HCT116 (cell line): ENCODE data around the gene TEDC2. TPM values are rescaled to one million over a fixed set of nuclear protein-coding genes. Genes with fewer than 3 reads are reported as not detected.
A peak's percentile ranks its signal among the peaks of the same experiment; 100 is the strongest.

Experiments used
- ATAC-seq: fragments of 200-7000 bp; cut with Tn5 transposase; 2 replicates; pipeline ENCODE4 v1.9.1; 2020; ENCODE audit warnings: mild to moderate bottlenecking, moderate library complexity
- BruUV-seq: library from RNA; stranded (reverse); fragments of 400-500 nt; replicated peaks from 2 replicates; lab custom pipeline; 2021; lab: Mats Ljungman, UMichigan
- CTCF ChIA-PET: fragments of 300-600 bp; sonication (Branson Sonifier 250); formaldehyde crosslinking; loops from one replicate; lab custom pipeline; 2021; ENCODE audit warnings: antibody characterized with exemption; lab: Charles Lee
- POLR2A ChIA-PET: fragments of 300-600, 350-600 bp; sonication (Branson Sonifier 250); formaldehyde crosslinking; loops from one replicate; lab custom pipeline; 2021; ENCODE audit warnings: antibody characterized with exemption; lab: Charles Lee
- RAD21 ChIA-PET, 2 experiments: fragments of 300-600 bp; sonication (Branson Sonifier 250); formaldehyde crosslinking; loops; one replicate each; lab custom pipeline; 2023; ENCODE audit warnings: low total read pairs in 2 of 2; ENCODE audit not compliant: uncharacterized antibody in 2 of 2, unreplicated experiment in 2 of 2, low non-redundant PET in 1 of 2; lab: Charles Lee
- DNase-seq: peaks from one replicate; pipeline ENCODE4 v3.0.0-alpha.2; 2010; ENCODE audit warnings: low read depth, low spot score
- H2AFZ ChIP-seq: fragments of 200-600 bp; shearing (Covaris generic), sonication (generic); 2 replicates; pipeline ENCODE4 v1.6.1; 2017; ENCODE audit warnings: low read depth, mixed run types, mixed read lengths, antibody characterized with exemption, low read length; ENCODE audit not compliant: poor library complexity, severe bottlenecking
- H3K27ac ChIP-seq: 2 replicates; pipeline ENCODE4 v1.5.1; 2012; ENCODE audit warnings: low read depth, low read length
- H3K27me3 ChIP-seq: fragments of 200-600 bp; sonication (generic); 2 replicates; pipeline ENCODE4 v1.6.1; 2016; ENCODE audit warnings: mixed run types, low read length, mixed read lengths; ENCODE audit not compliant: insufficient read depth
- H3K36me3 ChIP-seq, 2 experiments: fragments of 200-500 bp in 1 of 2; fragments of 200-600 bp in 1 of 2; sonication (Bioruptor generic) in 1 of 2; sonication (generic) in 1 of 2; 2 replicates each; pipeline versions ENCODE4 v1.5.1 to v1.6.1; 2014 to 2016; ENCODE audit warnings: low read length in 2 of 2, inconsistent platforms in 1 of 2, mixed read lengths in 1 of 2, mixed run types in 1 of 2; ENCODE audit not compliant: insufficient read depth in 2 of 2, control insufficient read depth in 1 of 2
- H3K4me1 ChIP-seq, 2 experiments: fragments of 200-600 bp in 1 of 2; sonication (generic) in 1 of 2; 2 replicates each; pipeline versions ENCODE4 v1.5.1 to v1.6.1; 2012 to 2017; ENCODE audit warnings: low read length in 2 of 2, inconsistent platforms in 1 of 2, mild to moderate bottlenecking in 1 of 2, mixed read lengths in 1 of 2, mixed run types in 1 of 2, moderate library complexity in 1 of 2; ENCODE audit not compliant: insufficient read depth in 2 of 2, control insufficient read depth in 1 of 2
- H3K4me2 ChIP-seq: fragments of 200-600 bp; sonication (generic); 2 replicates; pipeline ENCODE4 v1.6.1; 2017; ENCODE audit warnings: mixed run types, low read length, mixed read lengths
- H3K4me3 ChIP-seq, 2 experiments: fragments of 200-600 bp in 1 of 2; sonication (generic) in 1 of 2; replicated peaks in 1 of 2; 2 replicates each; pipeline ENCODE4 v1.5.1; 2011 to 2016; ENCODE audit warnings: low read length in 2 of 2, control low read depth in 1 of 2, low read depth in 1 of 2, mild to moderate bottlenecking in 1 of 2, mixed read lengths in 1 of 2, mixed run types in 1 of 2
- H3K79me2 ChIP-seq: fragments of 200-600 bp; sonication (generic); 2 replicates; pipeline ENCODE4 v1.6.1; 2017; ENCODE audit warnings: mild to moderate bottlenecking, mixed run types, low read length, moderate library complexity, mixed read lengths; ENCODE audit not compliant: insufficient read depth
- H3K9ac ChIP-seq: fragments of 200-600 bp; sonication (generic); 2 replicates; pipeline ENCODE4 v1.6.1; 2016; ENCODE audit warnings: low read length, mixed read lengths
- H3K9me2 ChIP-seq: fragments of 200-600 bp; sonication (generic), shearing (Covaris generic); 2 replicates; pipeline ENCODE4 v1.6.1; 2017; ENCODE audit warnings: mixed run types, mild to moderate bottlenecking, moderate library complexity; ENCODE audit not compliant: insufficient read depth
- H3K9me3 ChIP-seq, 2 experiments: fragments of 200-500 bp in 1 of 2; fragments of 200-600 bp in 1 of 2; sonication (Bioruptor generic) in 1 of 2; sonication (generic) in 1 of 2; 2 replicates each; pipeline ENCODE4 v1.6.1; 2014 to 2017; ENCODE audit warnings: low read length in 2 of 2, mixed read lengths in 2 of 2, inconsistent platforms in 1 of 2, low read depth in 1 of 2, mild to moderate bottlenecking in 1 of 2, mixed run types in 1 of 2, moderate library complexity in 1 of 2; ENCODE audit not compliant: control insufficient read depth in 1 of 2, insufficient read depth in 1 of 2
- H4K20me1 ChIP-seq: fragments of 200-600 bp; sonication (generic), shearing (Covaris generic); 2 replicates; pipeline ENCODE4 v1.6.1; 2017; ENCODE audit warnings: mixed run types, mild to moderate bottlenecking, moderate library complexity; ENCODE audit not compliant: insufficient read depth
- ELF1 ChIP-seq: IDR thresholded peaks from 2 replicates; pipeline ENCODE4 v1.6.1; 2012; ENCODE audit warnings: low read depth, borderline replicate concordance
- EZH2 ChIP-seq: fragments of 200-600 bp; sonication (generic); IDR thresholded peaks from 2 replicates; pipeline ENCODE4 v1.6.1; 2017; ENCODE audit warnings: antibody characterized with exemption, mixed run types
- EZH2phosphoT487 ChIP-seq: fragments of 200-600 bp; IDR thresholded peaks from 2 replicates; pipeline ENCODE4 v1.6.1; 2018; ENCODE audit warnings: antibody characterized with exemption, borderline replicate concordance
- FOSL1 ChIP-seq: IDR thresholded peaks from 2 replicates; pipeline ENCODE4 v1.6.1; 2012; ENCODE audit warnings: low read depth
- POLR2A ChIP-seq: IDR thresholded peaks from 2 replicates; pipeline ENCODE4 v1.7.0; 2011; ENCODE audit warnings: borderline replicate concordance; ENCODE audit not compliant: insufficient read depth, insufficient read length; ENCODE audit errors: extremely low read depth
- POLR2AphosphoS5 ChIP-seq: IDR thresholded peaks from 2 replicates; pipeline ENCODE4 v1.6.1; 2011; ENCODE audit warnings: mild to moderate bottlenecking, low read depth, low read length, moderate library complexity
- YY1 ChIP-seq: IDR thresholded peaks from 2 replicates; pipeline ENCODE4 v1.6.1; 2011; ENCODE audit warnings: low read length, low read depth, moderate library complexity, mild to moderate bottlenecking; ENCODE audit not compliant: insufficient replicate concordance; ENCODE audit errors: extremely low read depth
- ZFX ChIP-seq: fragments of 450-650 bp; IDR thresholded peaks from 2 replicates; pipeline ENCODE4 v1.6.1; 2017
- intact Hi-C: fragments of 100-400 bp; cut with micrococcal nuclease; formaldehyde crosslinking; loops from 2 replicates; pipeline ENCODE4 v1.10.0; 2022
- total RNA-seq: library from RNA; stranded (reverse); gene quantifications from one replicate; pipeline ENCODE4 v1.2.1, GENCODE V29; 2021; ENCODE audit not compliant: unreplicated experiment
- TF ChIP-seq, protein P1 (sequence below): IDR thresholded peaks from 2 replicates; pipeline ENCODE4 v1.6.1; 2012
- TF ChIP-seq, protein P2 (sequence below), 3 experiments: fragments of 200-600 bp in 1 of 3; sonication (generic) in 1 of 3; IDR thresholded peaks in 2 of 3; conservative IDR thresholded peaks in 1 of 3; 2 replicates each; pipeline ENCODE4 v1.5.1; 2012 to 2017; ENCODE audit warnings: low read depth in 2 of 3, low read length in 2 of 3, antibody characterized with exemption in 1 of 3, borderline replicate concordance in 1 of 3, control low read depth in 1 of 3, mild to moderate bottlenecking in 1 of 3, mixed read lengths in 1 of 3, mixed run types in 1 of 3, moderate library complexity in 1 of 3; ENCODE audit not compliant: insufficient read depth in 1 of 3
- TF ChIP-seq, protein P3 (sequence below): IDR thresholded peaks from 2 replicates; pipeline ENCODE4 v1.6.1; 2012

TEDC2 gene
- total RNA-seq, 1 experiment from 2014 or later: 26.5 TPM

DNA sequence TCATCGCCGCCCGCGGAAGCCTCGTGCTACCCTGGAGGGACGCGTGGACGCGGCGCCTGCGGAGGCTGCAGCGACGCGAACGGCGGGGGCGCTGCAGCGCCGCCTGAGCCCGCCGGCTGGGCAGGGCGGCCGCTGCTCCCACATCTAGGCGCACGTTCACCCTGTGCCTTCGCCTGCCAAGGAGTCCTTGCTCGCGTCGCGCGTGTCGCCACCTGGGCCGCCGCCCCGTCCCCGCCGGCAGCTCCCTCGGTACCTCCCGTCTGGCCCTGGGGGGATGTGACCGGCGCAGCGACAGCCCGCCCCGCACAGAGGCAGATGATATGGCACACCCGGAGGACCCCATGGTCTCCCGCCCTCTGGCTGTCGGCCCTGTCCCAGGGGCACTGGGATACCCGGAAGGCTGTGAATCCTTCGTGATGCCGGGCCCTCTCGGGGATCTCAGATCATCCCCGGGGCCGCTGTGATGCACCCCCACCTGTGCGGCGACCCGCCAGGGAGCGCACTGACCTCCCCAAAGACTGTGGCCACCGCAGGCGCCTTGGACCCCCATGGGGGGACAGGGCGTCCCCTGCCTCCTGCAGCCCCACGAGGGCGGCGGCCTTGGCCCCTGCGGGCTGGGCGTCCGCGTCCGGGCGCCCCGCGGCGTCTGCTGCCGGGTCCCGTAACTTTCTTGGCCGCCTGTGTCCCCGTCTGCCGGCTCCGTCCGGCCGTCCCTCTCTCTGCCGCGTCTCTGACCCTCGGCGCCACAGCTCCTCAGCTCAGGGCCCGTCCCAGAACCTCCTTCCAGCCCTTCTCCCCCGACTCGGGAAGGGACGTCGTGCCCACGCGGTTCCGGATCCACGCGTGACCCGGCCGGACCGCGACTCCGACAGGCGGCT, 14.3 kb downstream of the TEDC2 start:
- peak; percentile 57 for ATAC-seq
- peak overlapping the region; percentile 99 for H3K4me2 ChIP-seq
- DNase-seq: no peak
- H3K27ac ChIP-seq: peak overlapping the region; percentile 97
- H4K20me1 ChIP-seq: no peaks in the 10 kb centered on the region
- intact Hi-C loops: no loop called here
- peaks cover 24 to 47% of the 10 kb centered on the region in 2 experiments for H3K4me1 ChIP-seq
- peak overlapping the region; percentile 75 to 87 for H3K4me3 ChIP-seq
- H3K79me2 ChIP-seq: peaks cover 33% of the 10 kb centered on the region; the same call in 1 of the 2 replicates
- TF ChIP-seq, protein P1, sequence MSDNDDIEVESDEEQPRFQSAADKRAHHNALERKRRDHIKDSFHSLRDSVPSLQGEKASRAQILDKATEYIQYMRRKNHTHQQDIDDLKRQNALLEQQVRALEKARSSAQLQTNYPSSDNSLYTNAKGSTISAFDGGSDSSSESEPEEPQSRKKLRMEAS: no peak
- TF ChIP-seq POLR2AphosphoS5: peak; percentile 75
- TF ChIP-seq POLR2A: peak; percentile 67
- H3K27me3 ChIP-seq: no peaks in the 10 kb centered on the region
- RAD21 ChIA-PET: interaction anchor here in 1 of 2 experiments (0.6 kb wide), 1 partner anchor 172 kb away, joined by 6 read pairs; no protein-coding TSS in a partner anchor
- H3K9me3 ChIP-seq: no peaks in the 10 kb centered on the region
- H2AFZ ChIP-seq: no peak overlapping the region
- POLR2A ChIA-PET: interaction anchor here (1.3 kb wide), 1 partner anchor 14 kb away, joined by 8 read pairs; the partner anchor contains the start of gene TEDC2
- no peaks in the 10 kb centered on the region for H3K9me2 ChIP-seq
- CTCF ChIA-PET: interaction anchor here (1.0 to 1.2 kb wide), 2 partner anchors 14 to 279 kb away, joined by 3 to 4 read pairs; partner anchors contain the start of gene TEDC2
- H3K36me3 ChIP-seq: no peaks in the 10 kb centered on the region
- H3K9ac ChIP-seq: peak overlapping the region; percentile 95
- BruUV-seq: no TSS peak

DNA sequence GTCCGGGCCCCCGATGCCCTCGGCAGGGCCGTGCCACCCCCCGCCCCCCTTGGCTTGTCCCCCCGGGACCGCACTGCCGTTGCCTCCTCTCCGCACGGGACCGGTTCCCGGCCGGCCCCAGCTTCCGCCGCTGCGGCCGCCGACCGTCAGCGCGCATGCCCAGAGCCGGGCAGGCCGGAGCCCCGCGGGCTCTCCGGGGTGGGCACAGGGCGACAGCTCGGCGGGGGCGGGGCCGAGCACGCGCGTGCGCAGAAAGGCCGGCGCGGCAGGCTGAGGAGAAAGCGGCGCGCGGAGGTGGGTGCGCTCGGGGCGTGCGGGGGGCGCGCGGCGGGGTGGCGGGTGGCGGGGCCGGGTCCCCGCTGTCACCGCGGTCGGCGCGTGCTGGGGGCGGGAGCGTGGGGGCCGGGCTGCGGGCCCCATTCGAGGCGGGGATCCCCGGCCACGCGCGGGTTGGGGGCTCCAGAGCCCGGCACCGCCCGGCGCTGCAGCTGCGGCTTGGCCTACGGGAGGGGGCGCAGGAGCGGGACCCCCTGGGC, 15.0 kb downstream of the TEDC2 start, which contains the start of gene TBC1D24:
Gene TBC1D24 (plus strand): TSS at position 251 of the 536 bp plus-strand sequence. CDS start 21,022 bp downstream, outside the sequence.
- ChIA-PET RAD21 (interaction anchor here in 1 of 2 experiments (0.6 to 0.8 kb wide), 2 partner anchors 27 to 173 kb away, joined by 3 to 6 read pairs; no protein-coding TSS in a partner anchor), CTCF (interaction anchor here (1.0 to 1.2 kb wide), 2 partner anchors 15 to 280 kb away, joined by 3 to 4 read pairs; partner anchors contain the start of gene TEDC2), POLR2A (interaction anchor here (1.3 kb wide), 1 partner anchor 15 kb away, joined by 8 read pairs; the partner anchor contains the start of gene TEDC2)
- BruUV-seq: no TSS peak
- Histone ChIP-seq H4K20me1 (no peaks in the 10 kb centered on the region), H3K4me1 (peaks cover 23 to 46% of the 10 kb centered on the region in 2 experiments), H3K4me2 (peak within 1 kb of the TSS; percentile 99), H3K4me3 (peak within 1 kb of the TSS; percentile 75 to 87), H3K27me3 (no peaks in the 10 kb centered on the region), H3K36me3 (no peaks in the 10 kb centered on the region), H3K9me3 (no peaks in the 10 kb centered on the region), H3K9me2 (no peaks in the 10 kb centered on the region), H2AFZ (no peak within 1 kb of the TSS), H3K27ac (peak within 1 kb of the TSS; percentile 97), H3K79me2 (peaks cover 36% of the 10 kb centered on the region; the same call in 1 of the 2 replicates), H3K9ac (peak within 1 kb of the TSS; percentile 95)
- intact Hi-C loops: no loop called here
- TF ChIP-seq EZH2phosphoT487 (no peak), POLR2A (peak; percentile 14), ELF1 (no peak), ZFX (peak; percentile 46; the same call in 1 of the 2 replicates), YY1 (no peak), POLR2AphosphoS5 (peak; percentile 71), EZH2 (no peak), FOSL1 (no peak)
- TF ChIP-seq, protein P2, sequence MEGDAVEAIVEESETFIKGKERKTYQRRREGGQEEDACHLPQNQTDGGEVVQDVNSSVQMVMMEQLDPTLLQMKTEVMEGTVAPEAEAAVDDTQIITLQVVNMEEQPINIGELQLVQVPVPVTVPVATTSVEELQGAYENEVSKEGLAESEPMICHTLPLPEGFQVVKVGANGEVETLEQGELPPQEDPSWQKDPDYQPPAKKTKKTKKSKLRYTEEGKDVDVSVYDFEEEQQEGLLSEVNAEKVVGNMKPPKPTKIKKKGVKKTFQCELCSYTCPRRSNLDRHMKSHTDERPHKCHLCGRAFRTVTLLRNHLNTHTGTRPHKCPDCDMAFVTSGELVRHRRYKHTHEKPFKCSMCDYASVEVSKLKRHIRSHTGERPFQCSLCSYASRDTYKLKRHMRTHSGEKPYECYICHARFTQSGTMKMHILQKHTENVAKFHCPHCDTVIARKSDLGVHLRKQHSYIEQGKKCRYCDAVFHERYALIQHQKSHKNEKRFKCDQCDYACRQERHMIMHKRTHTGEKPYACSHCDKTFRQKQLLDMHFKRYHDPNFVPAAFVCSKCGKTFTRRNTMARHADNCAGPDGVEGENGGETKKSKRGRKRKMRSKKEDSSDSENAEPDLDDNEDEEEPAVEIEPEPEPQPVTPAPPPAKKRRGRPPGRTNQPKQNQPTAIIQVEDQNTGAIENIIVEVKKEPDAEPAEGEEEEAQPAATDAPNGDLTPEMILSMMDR (IDR thresholded peaks at IDR 0.05 in 2 of 3, conservative IDR thresholded peaks at IDR 0.05 in 1 of 3; ENCODE audit: borderline replicate concordance in 1 of 3, insufficient read depth in 1 of 3, low read depth in 2 of 3, low read length in 2 of 3): no peak
- TF ChIP-seq, protein P3, sequence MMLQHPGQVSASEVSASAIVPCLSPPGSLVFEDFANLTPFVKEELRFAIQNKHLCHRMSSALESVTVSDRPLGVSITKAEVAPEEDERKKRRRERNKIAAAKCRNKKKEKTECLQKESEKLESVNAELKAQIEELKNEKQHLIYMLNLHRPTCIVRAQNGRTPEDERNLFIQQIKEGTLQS: no peak
- TF ChIP-seq, protein P1: no peak
- peak; percentile 72 for ATAC-seq
- DNase-seq: peak; percentile 50
